ENCODE results near the gene CASS4. TPM values are rescaled to one million over a fixed set of nuclear protein-coding genes. Genes with fewer than 3 reads are reported as not detected.

CASS4 gene
- total and polyA plus RNA-seq, 4 donors = 0.26 to 1.6 (median 1.1) TPM

- whole genome bisulfite sequencing = 45% methylated on average over 10 of the region's 10 CpGs
- Histone ChIP-seq H3K9me3 (ENCODE audit: control insufficient read depth in 4 of 4, low read length in 3 of 4) (no peaks in the 10 kb centered on the region), H3K4me1 (ENCODE audit: control insufficient read depth in 4 of 4, insufficient read depth in 4 of 4, low read length in 3 of 4) (peaks cover 2 to 21% (median 16%) of the 10 kb centered on the region in 4 donors), H3K9ac (ENCODE audit: low read depth in 1 of 2, low read length in 2 of 2) (no peak overlapping the region), H3K27ac (ENCODE audit: low read depth in 1 of 2, low read length in 2 of 2) (no peak overlapping the region), H3K4me3 (ENCODE audit: low read depth in 1 of 3, low read length in 3 of 3) (peak overlapping the region in 2 of 3 donors; percentile 54 to 99), H3K27me3 (ENCODE audit: control insufficient read depth in 4 of 4, insufficient read depth in 4 of 4, low read length in 3 of 4) (no peaks in the 10 kb centered on the region), H3K36me3 (ENCODE audit: control insufficient read depth in 4 of 4, insufficient read depth in 3 of 4, low read depth in 1 of 4, low read length in 3 of 4) (peaks cover 0 to 9% (median 7%) of the 10 kb centered on the region in 4 donors)
- TF ChIP-seq FOXA1 (IDR thresholded peaks at IDR 0.05) (no peak), YY1 (IDR thresholded peaks at IDR 0.05) (no peak), MAX (IDR thresholded peaks at IDR 0.05) (no peak), TAF1 (conservative IDR thresholded peaks at IDR 0.05) (no peak), ZBTB33 (IDR thresholded peaks at IDR 0.05) (no peak), GABPA (IDR thresholded peaks at IDR 0.05 in 1 of 2, conservative IDR thresholded peaks at IDR 0.05 in 1 of 2) (no peak), HNF4A (conservative IDR thresholded peaks at IDR 0.05) (no peak), SP1 (IDR thresholded peaks at IDR 0.05) (no peak), CTCF (IDR thresholded peaks at IDR 0.05; ENCODE audit: low read depth, low read length, missing input control) (no peak), ATF3 (IDR thresholded peaks at IDR 0.05) (no peak), RAD21 (IDR thresholded peaks at IDR 0.05) (no peak)
- no peak for DNase-seq (ENCODE audit: low spot score)
Observed at GRCh38 chr20:56391037-56391436, 21.0 kb upstream of the CASS4 start.

GRCh38 chr20:56391596-56392131, 20.4 kb upstream of the CASS4 start:
- H3K4me1 ChIP-seq (ENCODE audit: control insufficient read depth in 4 of 4, insufficient read depth in 4 of 4, low read length in 3 of 4) = peaks cover 2 to 21% (median 16%) of the 10 kb centered on the region in 4 donors
- DNase-seq (ENCODE audit: low spot score) = no peak
- H3K27me3 ChIP-seq (ENCODE audit: control insufficient read depth in 4 of 4, insufficient read depth in 4 of 4, low read length in 3 of 4) = no peaks in the 10 kb centered on the region
- H3K4me3 ChIP-seq (ENCODE audit: low read depth in 1 of 3, low read length in 3 of 3) = peak overlapping the region; percentile 54 to 99 (median 92)
- peak overlapping the region; percentile 93 to 96 for H3K27ac ChIP-seq (ENCODE audit: low read depth in 1 of 2, low read length in 2 of 2)
- TF ChIP-seq RAD21 (IDR thresholded peaks at IDR 0.05) (no peak), YY1 (IDR thresholded peaks at IDR 0.05) (no peak), HNF4A (conservative IDR thresholded peaks at IDR 0.05) (no peak), SP1 (IDR thresholded peaks at IDR 0.05) (no peak), FOXA2 (IDR thresholded peaks at IDR 0.05) (no peak), ATF3 (IDR thresholded peaks at IDR 0.05) (no peak), GABPA (IDR thresholded peaks at IDR 0.05 in 1 of 2, conservative IDR thresholded peaks at IDR 0.05 in 1 of 2) (no peak), CTCF (IDR thresholded peaks at IDR 0.05; ENCODE audit: low read depth, low read length, missing input control) (no peak), NR2F2 (IDR thresholded peaks at IDR 0.05) (no peak), RXRA (IDR thresholded peaks at IDR 0.05) (no peak), ZBTB33 (IDR thresholded peaks at IDR 0.05) (no peak)
- peak overlapping the region in 1 of 2 donors; percentile 90 for H3K9ac ChIP-seq (ENCODE audit: low read depth in 1 of 2, low read length in 2 of 2)
- no peaks in the 10 kb centered on the region for H3K9me3 ChIP-seq (ENCODE audit: control insufficient read depth in 4 of 4, low read length in 3 of 4)
- peaks cover 0 to 15% (median 10%) of the 10 kb centered on the region in 4 donors for H3K36me3 ChIP-seq (ENCODE audit: control insufficient read depth in 4 of 4, insufficient read depth in 3 of 4, low read depth in 1 of 4, low read length in 3 of 4)
- 1% methylated on average over 29 of the region's 29 CpGs for WGBS
